Skeletal muscle tissue (tissue), 4 donors: Measurements from ENCODE around the gene TENM4. TPM values are rescaled to one million over a fixed set of nuclear protein-coding genes. Genes with fewer than 3 reads are reported as not detected.

Experiments used
- H3K27ac ChIP-seq: one replicate; pipeline ENCODE4 v1.7.0; 2013; ENCODE audit warnings: mild to moderate bottlenecking, low read depth, low read length, inconsistent platforms
- H3K27me3 ChIP-seq, 3 donors: one replicate each; pipeline ENCODE4 v1.7.0; 2013; ENCODE audit warnings: low read length in 3 of 3; ENCODE audit not compliant: control insufficient read depth in 3 of 3, insufficient read depth in 3 of 3
- H3K36me3 ChIP-seq, 3 donors: one replicate each; pipeline ENCODE4 v1.7.0; 2013; ENCODE audit warnings: low read length in 3 of 3; ENCODE audit not compliant: control insufficient read depth in 3 of 3, insufficient read depth in 3 of 3
- H3K4me1 ChIP-seq, 3 donors: one replicate each; pipeline ENCODE4 v1.7.0; 2013; ENCODE audit warnings: low read length in 3 of 3, mild to moderate bottlenecking in 3 of 3; ENCODE audit not compliant: control insufficient read depth in 3 of 3, insufficient read depth in 3 of 3
- H3K4me3 ChIP-seq, 3 donors: one replicate each; pipeline ENCODE4 v1.7.0; 2013; ENCODE audit warnings: low read length in 3 of 3
- H3K9ac ChIP-seq, 3 donors: one replicate each; pipeline ENCODE4 v1.7.0; 2013; ENCODE audit warnings: low read length in 3 of 3, mild to moderate bottlenecking in 3 of 3, moderate library complexity in 2 of 3, low read depth in 1 of 3
- H3K9me3 ChIP-seq, 3 donors: one replicate each; pipeline ENCODE4 v1.7.0; 2013; ENCODE audit warnings: low read length in 3 of 3; ENCODE audit not compliant: control insufficient read depth in 3 of 3
- total RNA-seq: library from RNA; depleted of rRNA; stranded (reverse); fragments of >200 nt; gene quantifications from one replicate; pipeline ENCODE4 v1.2.3, GENCODE V29; 2014
- donor health status: Osteomylitis.

Gene TENM4
- total RNA-seq, 1 donor from 2014 or later, result 18.3 TPM

- no peaks in the 10 kb centered on the region for H3K36me3 ChIP-seq
- no peak overlapping the region for H3K27ac ChIP-seq
- no peaks in the 10 kb centered on the region for H3K9me3 ChIP-seq
- H3K9ac ChIP-seq, result no peak overlapping the region
- H3K4me3 ChIP-seq, result no peak overlapping the region
- peaks cover 0 to 7% (median 0%) of the 10 kb centered on the region in 3 donors for H3K27me3 ChIP-seq
- no peaks in the 10 kb centered on the region for H3K4me1 ChIP-seq
Observed at GRCh38 chr11:79221444-79222130, 219.2 kb downstream of the TENM4 start.

GRCh38 chr11:79220171-79220570 is 220.7 kb downstream of the TENM4 start:
- Histone ChIP-seq H3K9ac (no peak overlapping the region), H3K36me3 (no peaks in the 10 kb centered on the region), H3K4me1 (no peaks in the 10 kb centered on the region), H3K27me3 (peaks cover 0 to 7% (median 0%) of the 10 kb centered on the region in 3 donors), H3K27ac (no peak overlapping the region), H3K4me3 (no peak overlapping the region), H3K9me3 (no peaks in the 10 kb centered on the region)

DNA sequence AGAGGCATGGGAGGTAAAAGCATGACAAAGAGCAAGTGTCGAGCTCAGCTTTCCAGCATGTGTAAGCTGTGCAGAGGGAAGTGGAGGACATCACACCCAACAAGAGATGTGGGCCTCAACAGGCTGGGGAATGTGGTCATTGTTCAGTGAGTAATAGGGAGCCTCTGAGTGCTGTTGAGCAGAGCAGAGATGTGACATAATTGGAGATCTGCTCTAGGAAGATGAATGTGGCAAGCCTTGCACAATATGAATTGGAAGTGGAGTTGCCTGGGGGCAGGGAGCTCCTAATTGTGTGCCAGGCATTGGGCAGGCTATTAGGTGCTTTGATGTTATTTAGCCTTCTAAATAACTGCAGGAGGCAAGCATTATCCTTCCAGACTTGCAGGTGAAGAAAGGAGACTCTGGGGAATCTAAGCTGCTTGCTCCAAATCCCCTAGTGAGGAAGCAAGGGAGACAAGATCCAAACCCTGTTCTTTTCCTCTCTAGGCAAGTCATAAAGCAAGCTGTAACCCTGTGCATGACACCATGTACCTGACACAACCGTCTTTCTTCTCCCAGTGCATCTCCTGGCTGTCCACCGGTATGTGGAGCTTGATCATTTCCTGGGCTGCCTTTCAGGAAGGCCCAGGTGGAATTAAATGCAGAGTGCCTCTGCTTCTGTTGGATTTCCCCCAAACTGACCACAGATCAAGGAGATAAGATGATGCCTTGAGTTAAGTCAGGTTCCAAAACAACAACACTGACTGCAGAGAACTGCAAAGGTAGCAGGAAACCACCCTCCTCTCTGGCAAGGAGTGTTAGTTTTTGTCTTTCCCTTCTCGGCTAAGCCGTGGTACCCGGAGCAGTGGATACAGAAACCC is 221.4 kb downstream of the TENM4 start:
- H3K36me3 ChIP-seq, result no peaks in the 10 kb centered on the region
- H3K4me3 ChIP-seq, result no peak overlapping the region
- no peaks in the 10 kb centered on the region for H3K4me1 ChIP-seq
- H3K27me3 ChIP-seq, result peaks cover 0 to 7% (median 0%) of the 10 kb centered on the region in 3 donors
- H3K9me3 ChIP-seq, result no peaks in the 10 kb centered on the region
- H3K27ac ChIP-seq, result no peak overlapping the region
- H3K9ac ChIP-seq, result no peak overlapping the region

- no peak overlapping the region for H3K9ac ChIP-seq
- H3K9me3 ChIP-seq, result no peaks in the 10 kb centered on the region
- no peaks in the 10 kb centered on the region for H3K4me1 ChIP-seq
- H3K27ac ChIP-seq, result no peak overlapping the region
- H3K27me3 ChIP-seq, result peaks cover 0 to 2% (median 0%) of the 10 kb centered on the region in 3 donors
- no peaks in the 10 kb centered on the region for H3K36me3 ChIP-seq
- no peak overlapping the region for H3K4me3 ChIP-seq
Observed at GRCh38 chr11:79212741-79213190, 228.1 kb downstream of the TENM4 start.

DNA sequence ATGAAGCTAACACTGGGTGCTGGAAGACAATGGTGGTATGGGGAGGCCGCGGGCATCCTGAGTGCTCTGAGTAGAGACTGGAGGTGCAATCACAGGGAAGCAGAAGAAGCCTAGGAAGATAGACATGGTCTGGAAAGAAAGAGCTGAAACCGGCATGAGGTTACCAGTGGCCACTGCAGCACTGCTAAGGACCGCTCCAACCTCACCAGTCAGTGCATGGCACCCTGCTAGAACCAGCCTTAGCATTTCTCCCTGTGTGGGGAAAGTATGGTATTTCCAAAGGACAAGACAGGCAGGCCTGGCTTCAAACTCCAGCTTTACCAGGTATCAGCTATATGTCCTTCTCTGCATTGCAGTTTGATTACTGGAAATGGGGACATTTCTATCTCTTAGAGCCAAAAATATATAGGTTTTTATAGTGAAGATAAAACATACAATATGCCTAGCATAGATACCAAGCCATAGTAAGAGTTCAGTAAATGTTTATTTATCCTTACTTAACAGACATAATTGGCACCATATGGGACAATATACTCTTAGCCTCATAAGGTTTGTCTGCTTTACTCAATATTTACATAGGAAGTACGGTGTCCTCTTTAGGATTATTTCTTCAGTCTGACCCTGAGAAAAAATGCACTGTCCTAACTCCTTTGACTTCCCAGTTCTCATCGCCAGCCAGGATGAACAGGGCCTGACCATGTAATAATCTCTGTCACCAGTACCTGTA is 231.1 kb downstream of the TENM4 start:
- H3K4me3 ChIP-seq, result no peak overlapping the region
- H3K27ac ChIP-seq, result no peak overlapping the region
- no peaks in the 10 kb centered on the region for H3K36me3 ChIP-seq
- H3K27me3 ChIP-seq, result peaks cover 0 to 2% (median 0%) of the 10 kb centered on the region in 3 donors
- H3K4me1 ChIP-seq, result no peaks in the 10 kb centered on the region
- H3K9me3 ChIP-seq, result no peaks in the 10 kb centered on the region
- H3K9ac ChIP-seq, result no peak overlapping the region

GRCh38 chr11:79208126-79208525 is 232.7 kb downstream of the TENM4 start:
- no peak overlapping the region for H3K9ac ChIP-seq
- H3K27me3 ChIP-seq, result peaks cover 0 to 3% (median 2%) of the 10 kb centered on the region in 3 donors
- no peaks in the 10 kb centered on the region for H3K36me3 ChIP-seq
- no peak overlapping the region for H3K27ac ChIP-seq
- H3K4me3 ChIP-seq, result no peak overlapping the region
- no peaks in the 10 kb centered on the region for H3K9me3 ChIP-seq
- no peaks in the 10 kb centered on the region for H3K4me1 ChIP-seq

DNA sequence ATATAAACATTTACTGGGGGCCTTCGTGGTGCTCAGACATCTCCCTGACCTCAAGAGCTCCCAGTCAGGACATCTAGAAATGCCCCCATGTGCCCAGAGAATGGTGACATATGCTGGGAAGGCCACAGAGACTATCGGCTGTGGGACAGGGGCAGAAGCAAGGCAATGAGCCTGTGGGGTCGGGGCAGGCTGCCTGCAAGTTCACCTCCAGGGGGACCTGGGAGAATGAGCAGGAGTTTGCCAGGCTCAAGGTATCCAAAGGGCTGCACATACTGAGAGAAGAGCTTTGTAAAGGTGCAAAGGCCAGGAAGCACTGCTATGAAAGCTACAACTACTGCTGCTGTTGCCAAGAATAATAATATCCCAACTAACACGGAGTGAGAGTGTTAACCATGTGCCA is 233.9 kb downstream of the TENM4 start:
- Histone ChIP-seq H3K4me3 (no peak overlapping the region), H3K9ac (no peak overlapping the region), H3K9me3 (no peaks in the 10 kb centered on the region), H3K27me3 (peaks cover 0 to 3% (median 0%) of the 10 kb centered on the region in 3 donors), H3K27ac (no peak overlapping the region), H3K36me3 (no peaks in the 10 kb centered on the region), H3K4me1 (no peaks in the 10 kb centered on the region)

GRCh38 chr11:79205786-79206185 is 235.0 kb downstream of the TENM4 start:
- H3K4me3 ChIP-seq, result no peak overlapping the region
- no peaks in the 10 kb centered on the region for H3K4me1 ChIP-seq
- peaks cover 0 to 3% (median 0%) of the 10 kb centered on the region in 3 donors for H3K27me3 ChIP-seq
- no peak overlapping the region for H3K27ac ChIP-seq
- no peaks in the 10 kb centered on the region for H3K9me3 ChIP-seq
- H3K9ac ChIP-seq, result no peak overlapping the region
- no peaks in the 10 kb centered on the region for H3K36me3 ChIP-seq

- no peak overlapping the region for H3K27ac ChIP-seq
- peaks cover 12 to 16% (median 13%) of the 10 kb centered on the region in 3 donors for H3K4me1 ChIP-seq
- H3K4me3 ChIP-seq, result no peak overlapping the region
- no peak overlapping the region for H3K9ac ChIP-seq
- H3K27me3 ChIP-seq, result peaks cover 0 to 3% (median 0%) of the 10 kb centered on the region in 3 donors
- H3K36me3 ChIP-seq, result no peaks in the 10 kb centered on the region
- no peaks in the 10 kb centered on the region for H3K9me3 ChIP-seq
Observed at GRCh38 chr11:79201677-79202347, 239.0 kb downstream of the TENM4 start.
